ENCODE measurements around the gene ING4. TPM values are rescaled to one million over a fixed set of nuclear protein-coding genes. Genes with fewer than 3 reads are reported as not detected.
A peak's percentile ranks its signal among the peaks of the same experiment; 100 is the strongest.

Gene ING4
- total and polyA plus RNA-seq, 2 experiments from 2014 or later: 95.2 to 96.2 TPM

GRCh38 chr12:6646276-6647082 lies 16.4 kb downstream of the ING4 start:
- peaks cover 6% of the 10 kb centered on the region for H3K36me3 ChIP-seq
- H3K27me3 ChIP-seq: no peaks in the 10 kb centered on the region
- no peaks in the 10 kb centered on the region for H3K9me3 ChIP-seq (ENCODE audit: low read depth)
- peak overlapping the region; percentile 30 for H3K4me3 ChIP-seq
- H3K27ac ChIP-seq: no peak overlapping the region
- no peaks in the 10 kb centered on the region for H3K4me1 ChIP-seq (ENCODE audit: low read depth)
- TF ChIP-seq CTCF (IDR thresholded peaks at IDR 0.05; ENCODE audit: low read depth, low read length): no peak
- DNase-seq (ENCODE audit: low read depth in 1 of 2, low spot score in 1 of 2): no peak

GRCh38 chr12:6644903-6645302 lies 18.0 kb downstream of the ING4 start:
- peak; percentile 25 to 53 for DNase-seq (ENCODE audit: low read depth in 1 of 2, low spot score in 1 of 2)
- peak; percentile 29 for TF ChIP-seq CTCF (IDR thresholded peaks at IDR 0.05; ENCODE audit: low read depth, low read length)
- H3K27ac ChIP-seq: no peak overlapping the region

DNA sequence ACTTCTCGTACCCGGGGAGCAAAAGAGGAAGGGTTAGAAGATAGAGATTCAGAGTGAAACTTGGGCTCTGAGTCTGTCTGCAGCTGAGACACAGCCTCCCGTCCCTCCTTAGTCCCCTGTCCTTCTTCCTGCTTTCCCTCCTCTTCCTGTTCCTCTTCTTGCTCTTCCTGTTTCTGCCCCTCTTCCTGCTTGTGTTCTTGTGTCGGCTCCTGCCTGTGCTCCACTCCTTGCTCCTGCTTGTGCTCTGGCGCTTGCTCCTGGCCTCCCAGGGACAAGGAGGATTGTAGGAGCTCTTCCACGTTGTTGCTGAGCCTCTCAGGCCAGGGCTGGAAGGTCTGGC lies 18.7 kb downstream of the ING4 start:
- TF ChIP-seq CTCF (IDR thresholded peaks at IDR 0.05; ENCODE audit: low read depth, low read length): no peak
- Histone ChIP-seq H3K27me3 (no peaks in the 10 kb centered on the region), H3K27ac (no peak overlapping the region), H3K36me3 (no peaks in the 10 kb centered on the region), H3K4me1 (ENCODE audit: low read depth) (no peaks in the 10 kb centered on the region), H3K4me3 (no peak overlapping the region), H3K9me3 (ENCODE audit: low read depth) (no peaks in the 10 kb centered on the region)
- no peak for DNase-seq (ENCODE audit: low read depth in 1 of 2, low spot score in 1 of 2)

More at GRCh38 chr12:6644903-6645302, 18.0 kb downstream of the ING4 start:
- H3K36me3 ChIP-seq: no peaks in the 10 kb centered on the region
- H3K4me3 ChIP-seq: no peak overlapping the region
- H3K4me1 ChIP-seq (ENCODE audit: low read depth): no peaks in the 10 kb centered on the region
- H3K27me3 ChIP-seq: no peaks in the 10 kb centered on the region
- H3K9me3 ChIP-seq (ENCODE audit: low read depth): no peaks in the 10 kb centered on the region

- Histone ChIP-seq H3K4me3 (no peak overlapping the region), H3K4me1 (ENCODE audit: low read depth) (no peaks in the 10 kb centered on the region), H3K9me3 (ENCODE audit: low read depth) (no peaks in the 10 kb centered on the region), H3K27ac (no peak overlapping the region), H3K27me3 (no peaks in the 10 kb centered on the region), H3K36me3 (no peaks in the 10 kb centered on the region)
- no peak for DNase-seq (ENCODE audit: low read depth in 1 of 2, low spot score in 1 of 2)
- TF ChIP-seq CTCF (IDR thresholded peaks at IDR 0.05; ENCODE audit: low read depth, low read length): no peak
These were observed 19.2 kb downstream of the ING4 start for GRCh38 chr12:6643569-6644256.

GRCh38 chr12:6641131-6641530 lies 21.8 kb downstream of the ING4 start:
- Histone ChIP-seq H3K36me3 (no peaks in the 10 kb centered on the region), H3K9me3 (ENCODE audit: low read depth) (no peaks in the 10 kb centered on the region), H3K27ac (no peak overlapping the region), H3K4me3 (no peak overlapping the region), H3K4me1 (ENCODE audit: low read depth) (no peaks in the 10 kb centered on the region), H3K27me3 (no peaks in the 10 kb centered on the region)
- TF ChIP-seq CTCF (IDR thresholded peaks at IDR 0.05; ENCODE audit: low read depth, low read length): no peak
- no peak for DNase-seq (ENCODE audit: low read depth in 1 of 2, low spot score in 1 of 2)

All from cardiac muscle cell (in vitro differentiated cells and primary cell).